ENCODE measurements around the gene DKKL1.

DNA sequence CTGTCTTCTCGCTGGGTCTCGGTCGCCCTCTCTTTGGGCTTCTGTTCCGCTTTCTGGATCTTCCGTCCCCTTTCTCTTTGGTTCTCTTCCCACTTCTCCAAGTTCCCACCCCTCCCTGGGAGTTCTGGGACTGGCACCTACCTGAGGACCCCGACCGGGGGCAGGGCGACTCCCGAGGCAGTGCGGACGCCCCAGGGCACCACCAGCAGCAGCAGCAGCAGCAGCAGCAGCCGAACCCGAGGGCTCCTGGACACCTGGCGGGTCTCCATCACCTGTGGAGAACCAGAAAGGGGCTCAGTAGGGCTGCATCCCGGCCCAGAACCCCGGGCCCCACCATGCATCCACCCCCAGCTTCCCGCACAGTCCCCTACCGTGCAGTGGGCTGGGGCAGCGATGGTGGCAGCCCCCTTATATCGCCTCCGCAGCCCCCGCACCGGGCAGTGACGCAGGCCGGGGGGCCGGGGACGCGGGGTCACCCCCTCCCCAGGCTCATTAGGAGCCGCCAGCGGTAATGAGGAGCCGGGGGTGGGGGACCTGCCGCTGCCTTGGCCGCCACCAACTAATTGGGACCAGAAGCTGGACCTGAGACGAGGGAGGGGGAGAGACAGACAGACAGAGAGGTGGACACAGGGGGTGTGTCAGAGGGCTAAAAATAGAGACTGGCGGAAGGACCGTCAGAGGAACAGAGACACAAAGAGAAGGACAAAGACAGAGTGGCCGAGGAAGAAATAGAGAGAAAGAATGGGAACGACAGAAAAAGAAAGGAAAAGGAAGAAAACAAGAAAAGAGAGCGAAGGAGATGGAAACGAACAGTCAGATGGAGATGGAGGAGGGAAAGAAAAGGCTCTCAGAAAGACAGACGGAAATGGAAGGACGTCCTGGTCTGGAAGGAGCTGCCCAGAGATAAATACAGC lies 59.7 kb downstream of the DKKL1 start, which contains the start of gene PTH2:
- TF ChIP-seq RAD21 (IDR thresholded peaks at IDR 0.05; ENCODE audit: low read depth): no peak
- TF ChIP-seq, protein P1, sequence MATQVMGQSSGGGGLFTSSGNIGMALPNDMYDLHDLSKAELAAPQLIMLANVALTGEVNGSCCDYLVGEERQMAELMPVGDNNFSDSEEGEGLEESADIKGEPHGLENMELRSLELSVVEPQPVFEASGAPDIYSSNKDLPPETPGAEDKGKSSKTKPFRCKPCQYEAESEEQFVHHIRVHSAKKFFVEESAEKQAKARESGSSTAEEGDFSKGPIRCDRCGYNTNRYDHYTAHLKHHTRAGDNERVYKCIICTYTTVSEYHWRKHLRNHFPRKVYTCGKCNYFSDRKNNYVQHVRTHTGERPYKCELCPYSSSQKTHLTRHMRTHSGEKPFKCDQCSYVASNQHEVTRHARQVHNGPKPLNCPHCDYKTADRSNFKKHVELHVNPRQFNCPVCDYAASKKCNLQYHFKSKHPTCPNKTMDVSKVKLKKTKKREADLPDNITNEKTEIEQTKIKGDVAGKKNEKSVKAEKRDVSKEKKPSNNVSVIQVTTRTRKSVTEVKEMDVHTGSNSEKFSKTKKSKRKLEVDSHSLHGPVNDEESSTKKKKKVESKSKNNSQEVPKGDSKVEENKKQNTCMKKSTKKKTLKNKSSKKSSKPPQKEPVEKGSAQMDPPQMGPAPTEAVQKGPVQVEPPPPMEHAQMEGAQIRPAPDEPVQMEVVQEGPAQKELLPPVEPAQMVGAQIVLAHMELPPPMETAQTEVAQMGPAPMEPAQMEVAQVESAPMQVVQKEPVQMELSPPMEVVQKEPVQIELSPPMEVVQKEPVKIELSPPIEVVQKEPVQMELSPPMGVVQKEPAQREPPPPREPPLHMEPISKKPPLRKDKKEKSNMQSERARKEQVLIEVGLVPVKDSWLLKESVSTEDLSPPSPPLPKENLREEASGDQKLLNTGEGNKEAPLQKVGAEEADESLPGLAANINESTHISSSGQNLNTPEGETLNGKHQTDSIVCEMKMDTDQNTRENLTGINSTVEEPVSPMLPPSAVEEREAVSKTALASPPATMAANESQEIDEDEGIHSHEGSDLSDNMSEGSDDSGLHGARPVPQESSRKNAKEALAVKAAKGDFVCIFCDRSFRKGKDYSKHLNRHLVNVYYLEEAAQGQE (IDR thresholded peaks at IDR 0.05; ENCODE audit: low read depth): no peak
- TF ChIP-seq, protein P2, sequence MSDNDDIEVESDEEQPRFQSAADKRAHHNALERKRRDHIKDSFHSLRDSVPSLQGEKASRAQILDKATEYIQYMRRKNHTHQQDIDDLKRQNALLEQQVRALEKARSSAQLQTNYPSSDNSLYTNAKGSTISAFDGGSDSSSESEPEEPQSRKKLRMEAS (IDR thresholded peaks at IDR 0.05): no peak
- TF ChIP-seq TAF1 (IDR thresholded peaks at IDR 0.05; ENCODE audit: low read depth): no peak

All from Ishikawa (cell line).